ENCODE data around the gene MED27. TPM values are rescaled to one million over a fixed set of nuclear protein-coding genes. Genes with fewer than 3 reads are reported as not detected.

MED27 gene
- total RNA-seq, 1 experiment from 2014 or later = 24.4 TPM

GRCh38 chr9:131884222-131884621 is 195.4 kb downstream of the MED27 start:
- Histone ChIP-seq H3K36me3 (ENCODE audit: control insufficient read depth, insufficient read depth, low read length) (no peaks in the 10 kb centered on the region), H3K9me3 (ENCODE audit: control insufficient read depth, insufficient read depth, low read depth, low read length) (no peaks in the 10 kb centered on the region), H3K4me1 (ENCODE audit: control insufficient read depth, insufficient read depth, low read length) (no peaks in the 10 kb centered on the region), H3K4me3 (ENCODE audit: low read depth in 2 of 2, low read length in 2 of 2) (no peak overlapping the region), H3K27ac (ENCODE audit: low read length) (no peak overlapping the region), H3K27me3 (ENCODE audit: control insufficient read depth, insufficient read depth, low read length) (no peaks in the 10 kb centered on the region)
- no TSS peak for BruUV-seq (replicated peaks)
- ATAC-seq = no peak
- in situ Hi-C loops (cut with HindIII; ENCODE audit: low pct_unique_long_range_greater_than_20kb, low sequenced_read_pairs) (no loop called here), intact Hi-C loops (cut with micrococcal nuclease; ENCODE audit: unreplicated experiment) (no loop called here)
- no peak for DNase-seq (ENCODE audit: low read depth, low spot score)
- ChIA-PET POLR2A (no interaction called here), CTCF (no interaction called here)
- TF ChIP-seq CTCF (IDR thresholded peaks at IDR 0.05) (no peak), SIN3A (IDR thresholded peaks at IDR 0.05; ENCODE audit: borderline replicate concordance, insufficient read depth, low read depth, low read length) (no peak), REST (IDR thresholded peaks at IDR 0.05; ENCODE audit: insufficient read depth in 1 of 2, low read depth in 2 of 2, low read length in 1 of 2) (no peak), TCF7L2 (IDR thresholded peaks at IDR 0.05; ENCODE audit: low read depth, low read length) (no peak), POLR2AphosphoS5 (IDR thresholded peaks at IDR 0.05; ENCODE audit: low read depth, low read length) (no peak)

GRCh38 chr9:131880833-131881583 is 198.7 kb downstream of the MED27 start:
- no peaks in the 10 kb centered on the region for H3K9me3 ChIP-seq (ENCODE audit: control insufficient read depth, insufficient read depth, low read depth, low read length)
- TF ChIP-seq TCF7L2 (IDR thresholded peaks at IDR 0.05; ENCODE audit: low read depth, low read length) = no peak
- no TSS peak for BruUV-seq (replicated peaks)
- no peak overlapping the region for H3K4me3 ChIP-seq (ENCODE audit: low read depth in 2 of 2, low read length in 2 of 2)
- H3K27me3 ChIP-seq (ENCODE audit: control insufficient read depth, insufficient read depth, low read length) = no peaks in the 10 kb centered on the region
- CTCF ChIA-PET = no interaction called here
- intact Hi-C loops (cut with micrococcal nuclease; ENCODE audit: unreplicated experiment) = no loop called here
- DNase-seq (ENCODE audit: low read depth, low spot score) = no peak
- no peaks in the 10 kb centered on the region for H3K4me1 ChIP-seq (ENCODE audit: control insufficient read depth, insufficient read depth, low read length)
- ATAC-seq = no peak
- POLR2A ChIA-PET = no interaction called here
- no peak overlapping the region for H3K27ac ChIP-seq (ENCODE audit: low read length)
- in situ Hi-C loops (cut with HindIII; ENCODE audit: low pct_unique_long_range_greater_than_20kb, low sequenced_read_pairs) = no loop called here
- H3K36me3 ChIP-seq (ENCODE audit: control insufficient read depth, insufficient read depth, low read length) = no peaks in the 10 kb centered on the region

GRCh38 chr9:131879911-131880290 is 199.8 kb downstream of the MED27 start:
- DNase-seq (ENCODE audit: low read depth, low spot score) = no peak
- no peaks in the 10 kb centered on the region for H3K4me1 ChIP-seq (ENCODE audit: control insufficient read depth, insufficient read depth, low read length)
- CTCF ChIA-PET = no interaction called here
- H3K27ac ChIP-seq (ENCODE audit: low read length) = no peak overlapping the region
- H3K27me3 ChIP-seq (ENCODE audit: control insufficient read depth, insufficient read depth, low read length) = no peaks in the 10 kb centered on the region
- no peak for ATAC-seq
- H3K9me3 ChIP-seq (ENCODE audit: control insufficient read depth, insufficient read depth, low read depth, low read length) = no peaks in the 10 kb centered on the region
- BruUV-seq (replicated peaks) = no TSS peak
- H3K36me3 ChIP-seq (ENCODE audit: control insufficient read depth, insufficient read depth, low read length) = no peaks in the 10 kb centered on the region
- intact Hi-C loops (cut with micrococcal nuclease; ENCODE audit: unreplicated experiment) (no loop called here), in situ Hi-C loops (cut with HindIII; ENCODE audit: low pct_unique_long_range_greater_than_20kb, low sequenced_read_pairs) (no loop called here)
- TF ChIP-seq CTCF (IDR thresholded peaks at IDR 0.05) (no peak), REST (IDR thresholded peaks at IDR 0.05; ENCODE audit: insufficient read depth in 1 of 2, low read depth in 2 of 2, low read length in 1 of 2) (no peak), TCF7L2 (IDR thresholded peaks at IDR 0.05; ENCODE audit: low read depth, low read length) (no peak), POLR2AphosphoS5 (IDR thresholded peaks at IDR 0.05; ENCODE audit: low read depth, low read length) (no peak), SIN3A (IDR thresholded peaks at IDR 0.05; ENCODE audit: borderline replicate concordance, insufficient read depth, low read depth, low read length) (no peak)
- POLR2A ChIA-PET = no interaction called here
- H3K4me3 ChIP-seq (ENCODE audit: low read depth in 2 of 2, low read length in 2 of 2) = no peak overlapping the region

Data from Panc1 (cell line).